ENCODE measurements around the gene RASGRF2. TPM values are rescaled to one million over a fixed set of nuclear protein-coding genes. Genes with fewer than 3 reads are reported as not detected.
"Not testable (repeated sequence)": the region's sequence is repeated elsewhere in the genome, so short reads cannot be mapped to it uniquely, and the experiment has no call there.

Gene RASGRF2
- total RNA-seq, 1 experiment from 2014 or later, result 9.1 TPM

DNA sequence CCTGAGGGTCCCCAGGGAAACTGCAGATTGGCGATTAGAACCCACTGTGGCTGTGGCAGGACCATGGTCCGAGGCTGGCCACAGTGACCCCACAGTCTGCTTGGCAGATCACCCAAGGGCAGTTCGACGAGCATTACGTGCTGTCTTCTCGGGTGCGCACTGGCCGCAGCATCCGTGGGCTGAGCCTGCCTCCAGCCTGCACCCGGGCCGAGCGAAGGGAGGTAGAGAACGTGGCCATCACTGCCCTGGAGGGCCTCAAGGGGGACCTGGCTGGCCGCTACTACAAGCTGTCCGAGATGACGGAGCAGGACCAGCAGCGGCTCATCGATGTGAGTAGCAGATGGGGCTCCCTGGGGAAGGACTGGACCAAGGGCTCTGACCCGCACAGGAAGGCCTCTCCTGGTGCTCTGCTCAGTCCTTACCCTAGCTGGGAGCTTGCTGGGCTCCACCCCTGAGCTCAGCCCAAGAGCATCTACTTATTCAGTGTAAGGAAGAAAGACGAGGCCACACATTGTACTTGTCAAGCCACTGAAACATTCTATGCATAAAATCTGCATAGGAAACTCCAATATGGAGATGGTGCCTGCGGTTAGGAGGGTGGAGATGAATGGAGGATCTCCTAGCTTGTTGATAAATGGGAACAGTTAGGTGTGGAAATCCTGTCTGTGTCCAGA, 294.9 kb downstream of the RASGRF2 start:
- Histone ChIP-seq H3K4me3 (ENCODE audit: low read depth, low read length, poor library complexity, severe bottlenecking) (no peak overlapping the region), H3K36me3 (ENCODE audit: insufficient read depth, low read length, poor library complexity, severe bottlenecking) (no peaks in the 10 kb centered on the region), H3K9me3 (ENCODE audit: low read depth, low read length, poor library complexity, severe bottlenecking) (no peaks in the 10 kb centered on the region), H3K27me3 (replicated peaks; ENCODE audit: insufficient read depth, low read depth, low read length, poor library complexity) (no peaks in the 10 kb centered on the region), H3K4me1 (ENCODE audit: insufficient read depth, low read length, poor library complexity, severe bottlenecking) (no peaks in the 10 kb centered on the region), H3K27ac (ENCODE audit: low read depth, low read length, poor library complexity, severe bottlenecking) (no peak overlapping the region)
- DNase-seq (ENCODE audit: low spot score), result no peak
- ChIA-PET POLR2A (ENCODE audit: low non-redundant PET) (no interaction called here), CTCF (no interaction called here)
- intact Hi-C loops (cut with micrococcal nuclease; ENCODE audit: unreplicated experiment), result no loop called here
- no peak for TF ChIP-seq EZH2 (IDR thresholded peaks at IDR 0.05; ENCODE audit: borderline replicate concordance, low read depth, low read length, poor library complexity, severe bottlenecking)
- TF ChIP-seq, protein P1, sequence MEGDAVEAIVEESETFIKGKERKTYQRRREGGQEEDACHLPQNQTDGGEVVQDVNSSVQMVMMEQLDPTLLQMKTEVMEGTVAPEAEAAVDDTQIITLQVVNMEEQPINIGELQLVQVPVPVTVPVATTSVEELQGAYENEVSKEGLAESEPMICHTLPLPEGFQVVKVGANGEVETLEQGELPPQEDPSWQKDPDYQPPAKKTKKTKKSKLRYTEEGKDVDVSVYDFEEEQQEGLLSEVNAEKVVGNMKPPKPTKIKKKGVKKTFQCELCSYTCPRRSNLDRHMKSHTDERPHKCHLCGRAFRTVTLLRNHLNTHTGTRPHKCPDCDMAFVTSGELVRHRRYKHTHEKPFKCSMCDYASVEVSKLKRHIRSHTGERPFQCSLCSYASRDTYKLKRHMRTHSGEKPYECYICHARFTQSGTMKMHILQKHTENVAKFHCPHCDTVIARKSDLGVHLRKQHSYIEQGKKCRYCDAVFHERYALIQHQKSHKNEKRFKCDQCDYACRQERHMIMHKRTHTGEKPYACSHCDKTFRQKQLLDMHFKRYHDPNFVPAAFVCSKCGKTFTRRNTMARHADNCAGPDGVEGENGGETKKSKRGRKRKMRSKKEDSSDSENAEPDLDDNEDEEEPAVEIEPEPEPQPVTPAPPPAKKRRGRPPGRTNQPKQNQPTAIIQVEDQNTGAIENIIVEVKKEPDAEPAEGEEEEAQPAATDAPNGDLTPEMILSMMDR (conservative IDR thresholded peaks at IDR 0.05; ENCODE audit: low read depth, low read length), result no peak
- no TSS peak for BruUV-seq (replicated peaks)

DNA sequence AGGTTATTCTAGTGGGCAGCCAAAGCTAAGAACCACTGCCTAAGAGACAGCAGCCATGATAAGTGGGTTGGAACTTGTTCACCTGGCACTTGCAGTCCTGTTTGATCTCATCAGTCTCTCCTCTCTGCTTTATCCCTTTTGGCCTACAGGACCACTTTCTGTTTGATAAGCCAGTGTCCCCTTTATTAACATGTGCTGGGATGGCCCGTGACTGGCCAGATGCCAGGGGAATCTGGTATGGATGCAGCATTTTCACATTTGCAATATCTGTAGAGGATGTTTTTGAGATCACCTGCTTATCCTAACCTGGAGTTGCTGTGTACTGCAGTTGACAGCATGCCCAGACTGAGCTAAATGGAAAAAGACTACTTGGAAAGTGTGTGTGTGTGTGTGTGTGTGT, 296.6 kb downstream of the RASGRF2 start:
- POLR2A ChIA-PET (ENCODE audit: low non-redundant PET), result interaction anchor here (0.6 kb wide), 1 partner anchor 804 kb away, joined by 9 read pairs; no protein-coding TSS in a partner anchor
- CTCF ChIA-PET, result interaction anchor here (0.6 kb wide), 1 partner anchor 407 kb away, joined by 3 read pairs; no protein-coding TSS in a partner anchor
- no peak overlapping the region for H3K4me3 ChIP-seq (ENCODE audit: low read depth, low read length, poor library complexity, severe bottlenecking)
- H3K27ac ChIP-seq (ENCODE audit: low read depth, low read length, poor library complexity, severe bottlenecking), result no peak overlapping the region
- no peak for DNase-seq (ENCODE audit: low spot score)
- TF ChIP-seq EZH2 (IDR thresholded peaks at IDR 0.05; ENCODE audit: borderline replicate concordance, low read depth, low read length, poor library complexity, severe bottlenecking), result no peak
- TF ChIP-seq, protein P1 (conservative IDR thresholded peaks at IDR 0.05; ENCODE audit: low read depth, low read length), result no peak
- intact Hi-C loops (cut with micrococcal nuclease; ENCODE audit: unreplicated experiment), result no loop called here
- no peaks in the 10 kb centered on the region for H3K9me3 ChIP-seq (ENCODE audit: low read depth, low read length, poor library complexity, severe bottlenecking)
- H3K4me1 ChIP-seq (ENCODE audit: insufficient read depth, low read length, poor library complexity, severe bottlenecking), result no peaks in the 10 kb centered on the region
- no peaks in the 10 kb centered on the region for H3K36me3 ChIP-seq (ENCODE audit: insufficient read depth, low read length, poor library complexity, severe bottlenecking)
- H3K27me3 ChIP-seq (replicated peaks; ENCODE audit: insufficient read depth, low read depth, low read length, poor library complexity), result no peaks in the 10 kb centered on the region
- BruUV-seq (replicated peaks), result no TSS peak

DNA sequence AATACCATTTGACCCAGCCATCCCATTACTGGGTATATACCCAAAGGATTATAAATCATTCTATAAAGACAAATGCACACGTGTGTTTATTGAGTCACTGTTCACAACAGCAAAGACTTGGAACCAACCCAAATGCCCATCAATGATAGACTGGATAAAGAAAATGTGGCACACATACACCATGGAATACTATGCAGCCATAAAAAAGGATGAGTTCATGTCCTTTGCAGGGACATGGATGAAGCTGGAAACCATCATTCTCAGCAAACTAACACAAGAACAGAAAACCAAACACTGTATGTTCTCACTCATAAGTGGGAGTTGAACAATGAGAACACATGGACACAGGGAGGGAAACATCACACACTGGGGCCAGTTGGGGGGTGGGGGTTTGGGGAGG, 302.6 kb downstream of the RASGRF2 start:
- H3K36me3 ChIP-seq (ENCODE audit: insufficient read depth, low read length, poor library complexity, severe bottlenecking); CTCF ChIA-PET: not testable (repeated sequence)

DNA sequence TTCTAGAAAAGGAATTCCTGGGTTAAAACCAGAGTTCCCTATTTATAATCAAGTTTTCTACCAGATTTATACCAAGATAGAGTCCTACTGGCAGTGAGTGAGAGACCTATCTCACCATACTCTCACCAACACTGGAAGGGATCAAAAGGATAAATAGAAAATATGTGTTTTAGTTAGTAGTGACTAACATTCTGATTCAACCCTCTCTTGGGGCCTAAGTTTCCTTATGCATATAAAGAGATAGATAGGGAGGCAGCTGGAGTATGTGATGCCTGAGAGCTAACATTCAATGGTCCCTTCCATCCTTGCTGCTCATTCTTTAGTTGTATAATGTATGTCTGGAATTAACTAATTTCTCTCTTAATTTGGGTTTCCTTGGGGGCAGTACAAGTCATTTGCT, 304.9 kb downstream of the RASGRF2 start:
- Histone ChIP-seq H3K9me3 (ENCODE audit: low read depth, low read length, poor library complexity, severe bottlenecking) (no peaks in the 10 kb centered on the region), H3K27me3 (replicated peaks; ENCODE audit: insufficient read depth, low read depth, low read length, poor library complexity) (no peaks in the 10 kb centered on the region), H3K27ac (ENCODE audit: low read depth, low read length, poor library complexity, severe bottlenecking) (no peak overlapping the region), H3K36me3 (ENCODE audit: insufficient read depth, low read length, poor library complexity, severe bottlenecking) (no peaks in the 10 kb centered on the region), H3K4me3 (ENCODE audit: low read depth, low read length, poor library complexity, severe bottlenecking) (no peak overlapping the region), H3K4me1 (ENCODE audit: insufficient read depth, low read length, poor library complexity, severe bottlenecking) (peaks cover 8% of the 10 kb centered on the region)
- intact Hi-C loops (cut with micrococcal nuclease; ENCODE audit: unreplicated experiment), result no loop called here
- BruUV-seq (replicated peaks), result no TSS peak
- TF ChIP-seq EZH2 (IDR thresholded peaks at IDR 0.05; ENCODE audit: borderline replicate concordance, low read depth, low read length, poor library complexity, severe bottlenecking), result no peak
- TF ChIP-seq, protein P1 (conservative IDR thresholded peaks at IDR 0.05; ENCODE audit: low read depth, low read length), result no peak
- DNase-seq (ENCODE audit: low spot score), result no peak
- CTCF ChIA-PET, result no interaction called here
- POLR2A ChIA-PET (ENCODE audit: low non-redundant PET), result no interaction called here

More for the DNA sequence above, 302.6 kb downstream of the RASGRF2 start:
- H3K4me1 ChIP-seq (ENCODE audit: insufficient read depth, low read length, poor library complexity, severe bottlenecking); H3K9me3 ChIP-seq (ENCODE audit: low read depth, low read length, poor library complexity, severe bottlenecking); H3K4me3 ChIP-seq (ENCODE audit: low read depth, low read length, poor library complexity, severe bottlenecking); intact Hi-C loops (cut with micrococcal nuclease; ENCODE audit: unreplicated experiment); H3K27ac ChIP-seq (ENCODE audit: low read depth, low read length, poor library complexity, severe bottlenecking); H3K27me3 ChIP-seq (replicated peaks; ENCODE audit: insufficient read depth, low read depth, low read length, poor library complexity); POLR2A ChIA-PET (ENCODE audit: low non-redundant PET); DNase-seq (ENCODE audit: low spot score); BruUV-seq (replicated peaks): not testable (repeated sequence)

Measured in A673 (cell line).